GM19193 (cell line): ENCODE data around the gene PPP1R27.

Source experiments
- POLR2A ChIP-seq: IDR thresholded peaks from 4 replicates; pipeline ENCODE4 v1.6.1; 2011; ENCODE audit not compliant: insufficient read depth, insufficient read length; ENCODE audit errors: extremely low read depth

PPP1R27 gene

DNA sequence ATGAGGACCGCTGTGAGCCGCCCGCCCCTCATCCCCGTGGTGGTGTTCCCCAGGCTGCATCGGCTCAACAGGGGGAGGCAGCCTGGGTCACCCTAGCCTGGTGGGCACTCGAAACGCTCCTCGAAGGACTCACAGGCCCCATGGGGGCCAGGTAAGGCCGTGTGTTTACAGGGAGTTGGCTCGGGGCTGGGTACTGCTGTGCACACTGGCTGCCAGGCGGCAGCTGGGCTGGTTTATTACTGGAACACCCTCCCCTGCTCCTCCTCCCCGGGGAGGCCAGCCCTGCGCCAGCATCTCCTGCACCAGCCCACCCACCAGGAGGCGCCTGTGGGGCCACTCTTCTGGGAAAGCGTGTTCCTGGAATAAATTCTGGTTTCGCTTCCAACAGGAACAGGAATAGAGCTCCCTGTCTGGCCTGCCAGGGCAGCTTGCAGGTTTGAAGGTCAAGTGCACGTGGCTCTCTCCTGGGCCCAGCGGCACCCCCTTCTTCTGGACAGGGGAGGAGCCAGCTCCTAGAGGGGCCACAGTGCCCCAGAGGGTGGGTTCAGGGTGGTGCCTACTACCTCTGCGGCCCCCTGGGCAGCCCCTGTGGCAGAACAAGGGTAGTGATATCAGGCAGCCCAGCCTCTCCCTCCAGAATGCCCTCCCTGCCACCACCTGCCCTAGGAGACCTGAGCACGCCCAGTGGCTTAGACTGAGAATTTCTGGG lies 13.1 kb downstream of the PPP1R27 start:
- TF ChIP-seq POLR2A: no peak

DNA sequence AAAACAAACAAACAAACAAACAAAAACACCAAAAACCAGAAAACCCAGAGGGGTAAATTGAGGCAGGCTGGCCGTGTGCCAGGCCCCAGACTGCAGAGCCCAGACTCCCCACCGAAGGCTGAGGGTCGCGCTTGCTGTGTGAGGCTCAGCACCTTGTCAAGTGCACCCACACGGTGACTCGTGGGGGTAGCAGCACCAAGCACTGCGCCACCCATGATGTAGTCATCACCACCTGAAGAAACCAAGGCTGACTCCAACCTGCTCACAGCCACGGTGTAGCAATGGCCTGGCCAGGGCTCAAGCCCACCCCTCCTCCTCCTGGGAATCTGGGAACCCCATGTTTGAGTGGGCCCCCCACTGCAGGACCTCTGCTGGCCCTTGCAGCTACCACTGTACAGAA lies 13.7 kb downstream of the PPP1R27 start:
- TF ChIP-seq POLR2A: no peak

GRCh38 chr17:81819708-81820107 lies 15.1 kb downstream of the PPP1R27 start:
- no peak for TF ChIP-seq POLR2A

- no peak for TF ChIP-seq POLR2A
These were observed 17.1 kb downstream of the PPP1R27 start for GRCh38 chr17:81817758-81818147.

DNA sequence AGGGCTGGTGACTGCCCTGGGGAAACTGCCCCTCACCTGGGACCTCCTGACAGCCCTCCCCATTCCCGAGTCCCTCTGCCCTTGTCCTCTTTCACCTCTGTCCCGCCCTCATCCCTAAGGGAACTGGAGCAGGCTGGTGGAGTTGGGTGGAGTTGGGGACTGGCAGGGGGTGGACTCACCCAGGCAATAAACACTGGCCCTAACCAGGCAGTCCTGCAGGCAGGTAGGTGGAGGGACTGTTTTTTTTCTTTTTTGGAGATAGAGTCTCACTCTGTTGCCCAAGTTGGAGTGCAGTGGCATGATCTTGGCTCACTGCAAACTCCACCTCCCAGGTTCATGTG lies 19.2 kb downstream of the PPP1R27 start:
- TF ChIP-seq POLR2A: no peak

DNA sequence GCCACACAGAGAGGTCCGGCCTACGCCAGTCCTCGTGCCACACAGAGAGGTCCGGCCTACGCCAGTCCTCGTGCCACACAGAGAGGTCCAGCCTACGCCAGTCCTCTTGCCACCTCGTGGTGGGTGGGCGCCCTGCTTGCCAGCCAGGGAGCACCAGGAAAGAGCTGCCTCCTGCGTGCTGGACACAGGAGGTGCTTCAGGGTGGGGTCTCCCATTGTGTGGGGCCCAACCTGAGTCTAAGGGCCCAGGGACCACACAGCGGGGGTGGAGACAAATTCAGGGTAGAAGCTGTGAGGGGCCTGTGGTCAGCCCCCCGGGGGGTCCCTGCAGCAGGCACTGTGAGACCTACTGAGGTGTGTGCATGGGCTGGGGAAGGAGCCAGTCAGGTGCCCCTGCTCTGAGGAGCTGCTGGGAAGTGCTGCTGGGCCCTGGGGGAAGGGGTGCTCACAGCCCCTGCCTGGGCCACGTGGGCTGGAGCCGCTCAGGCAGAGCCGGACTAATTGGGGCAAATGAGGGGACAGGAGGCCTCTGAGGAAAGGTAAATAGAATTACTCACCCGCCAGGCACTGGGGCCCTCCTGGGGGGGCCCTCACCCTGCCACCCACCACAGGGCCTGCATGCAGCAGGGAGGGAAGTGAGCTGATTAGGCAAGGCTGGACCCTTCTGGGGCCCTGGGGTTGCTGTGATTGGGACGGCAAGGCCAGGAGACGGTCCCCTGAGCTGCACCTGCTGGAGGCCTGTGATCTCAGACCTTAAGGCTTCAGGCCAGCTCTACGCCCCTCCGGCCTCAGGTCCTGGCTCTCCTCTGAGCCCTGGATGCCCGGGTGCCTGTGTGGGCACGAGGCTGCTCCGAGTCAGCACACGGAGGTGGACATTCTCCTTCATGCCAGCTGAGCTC lies 19.9 kb downstream of the PPP1R27 start:
- no peak for TF ChIP-seq POLR2A

DNA sequence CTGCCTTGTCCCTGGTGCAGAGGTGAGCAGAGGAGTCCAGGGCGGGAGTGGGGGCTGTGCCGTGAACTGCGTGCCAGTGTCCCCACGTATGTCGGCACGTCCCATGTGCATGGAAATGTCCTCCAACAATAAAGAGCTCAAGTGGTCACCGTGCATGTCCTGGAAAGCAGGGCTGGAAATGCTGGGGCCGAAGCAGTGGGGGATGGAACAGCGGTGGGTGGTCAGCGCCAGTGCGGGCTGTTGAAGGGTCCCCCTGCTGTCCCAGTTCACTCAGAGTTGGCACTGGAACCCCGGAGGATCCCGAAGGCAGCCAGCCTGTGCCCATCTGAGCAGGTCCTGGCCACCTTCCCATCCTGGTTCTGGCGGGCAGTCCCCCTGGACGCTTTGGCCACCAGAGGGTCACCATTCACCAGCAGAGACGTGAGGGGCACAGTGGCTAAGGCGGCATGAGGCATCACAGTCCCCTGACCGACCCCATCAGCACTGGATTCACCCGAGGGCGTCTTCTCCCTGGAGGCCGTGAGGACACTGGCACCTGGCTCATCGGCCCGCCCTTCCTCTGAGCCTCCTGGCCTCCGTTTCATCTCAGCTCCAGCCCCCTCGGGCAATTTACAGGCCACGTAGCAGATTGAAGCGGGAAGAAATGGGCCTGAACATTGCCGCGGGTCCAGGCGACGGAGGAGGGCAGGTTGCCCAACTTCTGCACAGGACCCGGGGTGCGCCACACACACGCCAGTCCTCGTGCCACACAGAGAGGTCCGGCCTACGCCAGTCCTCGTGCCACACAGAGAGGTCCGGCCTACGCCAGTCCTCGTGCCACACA lies 20.8 kb downstream of the PPP1R27 start:
- TF ChIP-seq POLR2A: no peak

GRCh38 chr17:81813371-81813684 lies 21.5 kb downstream of the PPP1R27 start:
- no peak for TF ChIP-seq POLR2A

- no peak for TF ChIP-seq POLR2A
These were observed 22.1 kb downstream of the PPP1R27 start for GRCh38 chr17:81812571-81813370.

DNA sequence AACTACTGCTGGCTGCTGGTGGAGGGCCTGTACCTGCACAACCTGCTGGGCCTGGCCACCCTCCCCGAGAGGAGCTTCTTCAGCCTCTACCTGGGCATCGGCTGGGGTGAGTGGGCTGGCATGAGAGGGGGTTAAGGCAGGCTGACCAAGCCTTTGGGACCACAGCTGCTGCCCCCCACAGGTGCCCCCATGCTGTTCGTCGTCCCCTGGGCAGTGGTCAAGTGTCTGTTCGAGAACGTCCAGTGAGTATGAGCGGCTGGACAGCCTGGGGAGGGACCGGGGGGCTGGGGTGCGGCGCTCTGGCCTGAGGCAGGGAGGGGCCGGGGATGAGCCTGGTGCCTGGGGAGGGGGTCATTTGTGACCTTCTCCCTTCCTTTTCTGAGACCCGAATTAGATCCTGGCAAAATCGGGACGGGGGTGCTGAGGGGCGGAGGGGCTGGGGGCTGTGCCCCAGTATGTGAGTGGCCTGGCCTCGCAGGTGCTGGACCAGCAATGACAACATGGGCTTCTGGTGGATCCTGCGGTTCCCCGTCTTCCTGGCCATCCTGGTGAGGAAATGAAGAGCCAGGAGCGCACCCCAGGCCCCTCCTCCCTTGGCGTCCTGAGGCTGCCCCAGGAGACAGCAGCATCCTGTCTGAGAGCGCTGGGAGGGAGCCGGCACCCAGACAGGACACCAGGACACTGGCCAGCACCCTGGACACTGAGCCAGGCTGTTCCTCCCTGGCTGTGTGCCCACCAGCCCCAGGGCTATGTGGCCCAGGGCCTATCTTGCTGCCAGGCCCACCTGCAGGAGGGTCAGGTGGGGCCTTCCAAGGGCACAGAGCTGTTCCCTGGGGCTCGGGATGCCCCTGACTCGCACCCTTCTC lies 22.9 kb downstream of the PPP1R27 start:
- TF ChIP-seq POLR2A: no peak

DNA sequence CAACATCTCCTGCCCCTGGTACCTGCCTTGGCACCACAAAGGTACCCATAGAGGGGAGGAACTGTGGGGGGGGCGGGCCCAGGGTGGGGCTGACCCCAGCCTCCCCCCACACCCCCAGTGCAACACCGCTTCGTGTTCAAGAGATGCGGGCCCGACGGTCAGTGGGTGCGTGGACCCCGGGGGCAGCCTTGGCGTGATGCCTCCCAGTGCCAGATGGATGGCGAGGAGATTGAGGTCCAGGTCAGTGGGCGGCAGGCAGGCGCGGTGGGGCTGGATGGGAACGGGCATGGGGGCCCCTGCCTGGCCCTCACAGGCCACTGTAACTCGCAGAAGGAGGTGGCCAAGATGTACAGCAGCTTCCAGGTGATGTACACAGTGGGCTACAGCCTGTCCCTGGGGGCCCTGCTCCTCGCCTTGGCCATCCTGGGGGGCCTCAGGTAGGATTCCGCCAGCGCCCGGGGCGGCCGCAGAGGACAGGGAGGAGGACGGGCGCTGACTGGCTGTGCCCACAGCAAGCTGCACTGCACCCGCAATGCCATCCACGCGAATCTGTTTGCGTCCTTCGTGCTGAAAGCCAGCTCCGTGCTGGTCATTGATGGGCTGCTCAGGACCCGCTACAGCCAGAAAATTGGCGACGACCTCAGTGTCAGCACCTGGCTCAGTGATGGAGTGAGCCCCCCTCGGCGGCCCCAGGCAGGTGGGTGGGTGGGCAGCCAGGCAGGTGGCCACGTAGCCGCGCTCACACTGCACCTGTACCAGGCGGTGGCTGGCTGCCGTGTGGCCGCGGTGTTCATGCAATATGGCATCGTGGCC lies 23.8 kb downstream of the PPP1R27 start:
- TF ChIP-seq POLR2A: no peak

- TF ChIP-seq POLR2A: no peak
These were observed 24.4 kb downstream of the PPP1R27 start for GRCh38 chr17:81810476-81810875.

DNA sequence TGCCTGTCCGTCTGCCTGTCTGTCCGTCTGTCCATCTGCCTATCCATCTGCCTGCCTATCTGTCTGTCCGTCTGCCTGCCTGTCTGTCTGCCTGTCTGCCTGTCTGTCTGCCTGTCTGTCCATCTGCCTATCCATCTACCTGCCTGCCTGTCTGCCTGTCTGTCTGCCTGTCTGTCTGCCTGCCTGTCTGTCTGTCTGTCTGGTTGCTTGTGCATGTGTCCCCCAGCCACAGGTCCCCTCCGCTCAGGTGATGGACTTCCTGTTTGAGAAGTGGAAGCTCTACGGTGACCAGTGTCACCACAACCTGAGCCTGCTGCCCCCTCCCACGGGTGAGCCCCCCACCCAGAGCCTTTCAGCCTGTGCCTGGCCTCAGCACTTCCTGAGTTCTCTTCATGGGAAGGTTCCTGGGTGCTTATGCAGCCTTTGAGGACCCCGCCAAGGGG lies 25.3 kb downstream of the PPP1R27 start:
- no peak for TF ChIP-seq POLR2A

DNA sequence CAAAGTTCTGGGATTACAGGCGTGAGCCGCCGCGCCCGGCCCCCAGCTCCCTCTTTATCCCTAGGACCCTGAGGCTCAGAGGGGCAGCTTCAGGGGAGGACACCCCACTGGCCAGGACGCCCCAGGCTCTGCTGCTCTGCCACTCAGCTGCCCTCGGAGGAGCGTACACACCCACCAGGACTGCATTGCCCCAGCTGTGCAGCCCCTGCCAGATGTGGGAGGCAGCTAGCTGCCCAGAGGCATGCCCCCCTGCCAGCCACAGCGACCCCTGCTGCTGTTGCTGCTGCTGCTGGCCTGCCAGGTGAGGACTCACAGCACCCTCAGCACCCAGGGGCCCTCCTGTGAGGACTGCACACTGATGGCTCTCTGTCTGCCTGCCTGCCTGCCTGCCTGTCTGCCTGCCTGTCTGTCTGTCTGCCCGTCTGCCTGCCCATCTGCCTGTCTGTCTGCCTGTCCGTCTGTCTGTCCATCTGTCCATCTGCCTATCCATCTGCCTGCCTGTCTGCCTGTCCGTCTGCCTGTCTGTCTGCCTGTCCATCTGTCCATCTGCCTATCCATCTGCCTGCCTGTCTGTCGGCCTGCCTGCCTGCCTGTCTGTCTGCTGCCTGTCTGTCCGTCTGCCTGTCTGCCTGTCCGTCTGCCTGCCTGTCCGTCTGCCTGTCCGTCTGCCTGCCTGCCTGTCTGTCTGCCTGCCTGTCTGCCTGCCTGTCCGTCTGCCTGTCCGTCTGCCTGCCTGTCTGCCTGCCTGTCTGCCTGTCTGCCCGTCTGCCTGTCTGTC lies 25.9 kb downstream of the PPP1R27 start:
- no peak for TF ChIP-seq POLR2A
